Smooth muscle cell (in vitro differentiated cells): ENCODE results near the gene MYEOV. TPM values are rescaled to one million over a fixed set of nuclear protein-coding genes. Genes with fewer than 3 reads are reported as not detected.

Experiments used
- DNase-seq: peaks from one replicate; lab custom pipeline; 2025; ENCODE audit not compliant: unreplicated experiment; lab: John Stamatoyannopoulos, UW
- H2AFZ ChIP-seq: fragments of 200-600 bp; sonication (generic); 2 replicates; pipeline ENCODE4 v1.6.0; 2016; ENCODE audit warnings: antibody characterized with exemption, low read depth, mild to moderate bottlenecking
- H3F3A ChIP-seq: fragments of 200-600 bp; sonication (generic); 2 replicates; pipeline ENCODE4 v1.6.0; 2017; ENCODE audit warnings: antibody characterized with exemption, low read depth
- H3K27ac ChIP-seq: fragments of 200-600 bp; sonication (generic); 2 replicates; pipeline ENCODE4 v1.5.1; 2016; ENCODE audit warnings: low read depth, mild to moderate bottlenecking
- H3K27me3 ChIP-seq: fragments of 200-600 bp; sonication (generic); 2 replicates; pipeline ENCODE4 v1.6.1; 2016; ENCODE audit warnings: low read depth, mild to moderate bottlenecking
- H3K36me3 ChIP-seq: fragments of 200-600 bp; sonication (generic); 2 replicates; pipeline ENCODE4 v1.5.1; 2016; ENCODE audit warnings: low read depth
- H3K4me1 ChIP-seq: fragments of 200-600 bp; sonication (generic); 2 replicates; pipeline ENCODE4 v1.5.1; 2016; ENCODE audit warnings: low read depth
- H3K4me2 ChIP-seq: fragments of 200-600 bp; sonication (generic); 2 replicates; pipeline ENCODE4 v1.6.0; 2016; ENCODE audit warnings: mild to moderate bottlenecking
- H3K4me3 ChIP-seq: fragments of 200-600 bp; sonication (generic); 2 replicates; pipeline ENCODE4 v1.5.1; 2016; ENCODE audit warnings: mild to moderate bottlenecking
- H3K79me2 ChIP-seq: fragments of 200-600 bp; sonication (generic); 2 replicates; pipeline ENCODE4 v1.6.0; 2016; ENCODE audit warnings: low read depth, mild to moderate bottlenecking
- H3K9ac ChIP-seq: fragments of 200-600 bp; sonication (generic); 2 replicates; pipeline ENCODE4 v1.6.0; 2016; ENCODE audit warnings: low read depth
- H3K9me3 ChIP-seq: fragments of 200-600 bp; sonication (generic); replicated peaks from 2 replicates; pipeline ENCODE4 v1.5.1; 2016; ENCODE audit warnings: low read depth
- H4K20me1 ChIP-seq: fragments of 200-600 bp; sonication (generic); 2 replicates; pipeline ENCODE4 v1.6.0; 2016; ENCODE audit warnings: low read depth
- WGBS: methylation state at CpG from one replicate; pipeline ENCODE4 v1.1.7; 2016; ENCODE audit warnings: low lambda C conversion rate; 5-methylcytosine and 5-hydroxymethylcytosine counted together
- polyA plus RNA-seq: library from polyadenylated mRNA; unstranded; fragments of >200 nt; fragmentation: Nextera tagmentation; extraction: Ambion mirVana; gene quantifications from 2 replicates; pipeline ENCODE4 v1.2.1, GENCODE V29; 2016
- total RNA-seq: library from RNA; depleted of rRNA; stranded (reverse); fragments of >200 nt; gene quantifications from 2 replicates; pipeline ENCODE4 v1.2.3, GENCODE V29; 2014
- TF ChIP-seq, protein P1 (sequence below): fragments of 200-600 bp; sonication (generic); IDR thresholded peaks from 2 replicates; pipeline ENCODE4 v1.5.1; 2017; ENCODE audit warnings: borderline replicate concordance, mild to moderate bottlenecking, antibody characterized with exemption; ENCODE audit not compliant: insufficient read depth, poor library complexity, severe bottlenecking

MYEOV gene
- total and polyA plus RNA-seq, 2 experiments from 2014 or later, result 1.1 TPM; not detected in 1

- Histone ChIP-seq H4K20me1 (no peaks in the 10 kb centered on the region), H3K9me3 (no peaks in the 10 kb centered on the region), H3K4me3 (no peak overlapping the region), H3K27me3 (no peaks in the 10 kb centered on the region), H3K79me2 (no peaks in the 10 kb centered on the region), H3K9ac (no peak overlapping the region), H3K27ac (no peak overlapping the region), H3K36me3 (no peaks in the 10 kb centered on the region), H3K4me1 (peaks cover 8% of the 10 kb centered on the region), H3K4me2 (no peak overlapping the region), H2AFZ (no peak overlapping the region), H3F3A (no peaks in the 10 kb centered on the region)
- DNase-seq, result no peak
- WGBS, result 95% methylated on average over 8 of the region's 8 CpGs
- TF ChIP-seq, protein P1, sequence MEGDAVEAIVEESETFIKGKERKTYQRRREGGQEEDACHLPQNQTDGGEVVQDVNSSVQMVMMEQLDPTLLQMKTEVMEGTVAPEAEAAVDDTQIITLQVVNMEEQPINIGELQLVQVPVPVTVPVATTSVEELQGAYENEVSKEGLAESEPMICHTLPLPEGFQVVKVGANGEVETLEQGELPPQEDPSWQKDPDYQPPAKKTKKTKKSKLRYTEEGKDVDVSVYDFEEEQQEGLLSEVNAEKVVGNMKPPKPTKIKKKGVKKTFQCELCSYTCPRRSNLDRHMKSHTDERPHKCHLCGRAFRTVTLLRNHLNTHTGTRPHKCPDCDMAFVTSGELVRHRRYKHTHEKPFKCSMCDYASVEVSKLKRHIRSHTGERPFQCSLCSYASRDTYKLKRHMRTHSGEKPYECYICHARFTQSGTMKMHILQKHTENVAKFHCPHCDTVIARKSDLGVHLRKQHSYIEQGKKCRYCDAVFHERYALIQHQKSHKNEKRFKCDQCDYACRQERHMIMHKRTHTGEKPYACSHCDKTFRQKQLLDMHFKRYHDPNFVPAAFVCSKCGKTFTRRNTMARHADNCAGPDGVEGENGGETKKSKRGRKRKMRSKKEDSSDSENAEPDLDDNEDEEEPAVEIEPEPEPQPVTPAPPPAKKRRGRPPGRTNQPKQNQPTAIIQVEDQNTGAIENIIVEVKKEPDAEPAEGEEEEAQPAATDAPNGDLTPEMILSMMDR, result no peak
Observed at GRCh38 chr11:69294571-69295078, 670 bp downstream of the MYEOV start.

DNA sequence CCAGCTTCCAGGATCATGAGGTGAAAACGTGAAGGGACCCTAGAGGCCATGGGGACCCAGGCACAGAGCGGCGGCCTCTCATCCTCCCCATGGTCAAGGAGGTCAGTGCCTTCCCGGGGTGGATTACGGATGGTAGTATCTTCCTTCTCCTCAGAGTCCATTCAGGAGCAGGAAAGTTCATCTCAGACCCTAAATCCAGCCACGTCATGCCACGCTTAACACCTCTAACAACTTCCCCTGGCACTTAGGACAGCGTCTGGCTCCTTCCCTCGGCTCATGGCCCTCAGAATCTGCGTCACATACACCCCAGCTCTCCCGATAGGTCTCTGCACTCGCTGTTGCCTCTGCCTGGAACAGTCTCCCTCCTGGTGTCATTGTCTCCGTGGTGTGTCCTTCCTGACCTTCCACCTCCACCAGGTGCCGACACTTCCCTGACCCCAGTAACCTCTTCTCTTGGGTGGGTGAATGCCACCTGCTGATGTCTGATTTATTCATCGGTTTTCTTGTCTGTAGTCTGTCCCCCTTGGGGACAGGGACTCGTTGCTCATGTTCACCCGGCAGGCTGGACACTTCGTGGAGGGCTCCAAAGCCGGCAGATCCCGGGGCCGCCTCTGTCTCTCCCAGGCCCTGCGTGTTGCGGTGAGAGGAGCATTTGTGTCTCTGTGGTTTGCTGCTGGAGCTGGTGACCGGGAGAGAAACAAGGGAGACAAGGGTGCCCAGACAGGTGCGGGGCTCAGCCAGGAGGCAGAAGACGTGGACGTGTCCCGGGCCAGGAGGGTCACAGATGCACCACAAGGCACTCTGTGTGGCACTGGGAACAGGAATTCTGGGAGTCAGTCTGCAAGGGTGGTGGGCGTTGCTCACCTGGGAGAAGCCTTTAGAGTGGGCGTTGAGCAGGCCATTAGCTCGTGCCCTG is 1.4 kb downstream of the MYEOV start:
- no peaks in the 10 kb centered on the region for H3F3A ChIP-seq
- WGBS, result 94% methylated on average over 31 of the region's 31 CpGs
- no peak overlapping the region for H3K4me2 ChIP-seq
- no peak for DNase-seq
- no peak overlapping the region for H3K9ac ChIP-seq
- H4K20me1 ChIP-seq, result no peaks in the 10 kb centered on the region
- no peak overlapping the region for H2AFZ ChIP-seq
- H3K4me3 ChIP-seq, result no peak overlapping the region
- no peaks in the 10 kb centered on the region for H3K36me3 ChIP-seq
- H3K9me3 ChIP-seq, result no peaks in the 10 kb centered on the region
- TF ChIP-seq, protein P1, result no peak
- no peaks in the 10 kb centered on the region for H3K27me3 ChIP-seq
- H3K4me1 ChIP-seq, result peaks cover 8% of the 10 kb centered on the region
- no peaks in the 10 kb centered on the region for H3K79me2 ChIP-seq
- no peak overlapping the region for H3K27ac ChIP-seq

GRCh38 chr11:69295995-69296889 is 2.3 kb downstream of the MYEOV start:
- no peak overlapping the region for H2AFZ ChIP-seq

More at GRCh38 chr11:69295995-69296889, 2.3 kb downstream of the MYEOV start:
- H3K27me3 ChIP-seq, result no peaks in the 10 kb centered on the region
- no peaks in the 10 kb centered on the region for H4K20me1 ChIP-seq
- peak overlapping the region; percentile 85 for H3K27ac ChIP-seq
- no peak overlapping the region for H3K4me3 ChIP-seq
- WGBS, result 76% methylated on average over 18 of the region's 18 CpGs
- no peak overlapping the region for H3K4me2 ChIP-seq
- peaks cover 2% of the 10 kb centered on the region for H3F3A ChIP-seq
- peaks cover 8% of the 10 kb centered on the region for H3K4me1 ChIP-seq
- no peak overlapping the region for H3K9ac ChIP-seq
- TF ChIP-seq, protein P1, result no peak
- H3K79me2 ChIP-seq, result no peaks in the 10 kb centered on the region
- DNase-seq, result no peak
- H3K9me3 ChIP-seq, result no peaks in the 10 kb centered on the region
- H3K36me3 ChIP-seq, result no peaks in the 10 kb centered on the region
